Stimulated activated CD4-positive, alpha-beta T cell treated with anti-CD3 and anti-CD28 coated beads, TNF-alpha, amount 100 ng/mL, for 48 hours (primary cell): ENCODE results near the gene UBE2G2.

Experiments used
- DNase-seq, 3 donors: peaks; one replicate each; pipeline ENCODE4 v3.0.0-alpha.2; 2020; ENCODE audit warnings: low read depth in 3 of 3

UBE2G2 gene

GRCh38 chr21:44785620-44786335 is 15.8 kb downstream of the UBE2G2 start:
- no peak for DNase-seq

GRCh38 chr21:44784810-44785209 is 16.8 kb downstream of the UBE2G2 start:
- DNase-seq, result no peak

GRCh38 chr21:44783020-44783696 is 18.5 kb downstream of the UBE2G2 start:
- no peak for DNase-seq

GRCh38 chr21:44780767-44781459 is 20.7 kb downstream of the UBE2G2 start:
- no peak for DNase-seq

- no peak for DNase-seq
Observed at GRCh38 chr21:44780137-44780502, 21.5 kb downstream of the UBE2G2 start.

GRCh38 chr21:44779417-44780136 is 22.0 kb downstream of the UBE2G2 start:
- no peak for DNase-seq

- DNase-seq, result no peak
Observed at GRCh38 chr21:44778983-44779382, 22.6 kb downstream of the UBE2G2 start.

GRCh38 chr21:44778499-44778911 is 23.1 kb downstream of the UBE2G2 start:
- no peak for DNase-seq

GRCh38 chr21:44778094-44778493 is 23.5 kb downstream of the UBE2G2 start:
- DNase-seq, result no peak

- DNase-seq, result no peak
Observed at GRCh38 chr21:44774972-44775371, 26.6 kb downstream of the UBE2G2 start.

GRCh38 chr21:44773291-44773932 is 28.2 kb downstream of the UBE2G2 start:
- no peak for DNase-seq

GRCh38 chr21:44771896-44772525 is 29.6 kb downstream of the UBE2G2 start:
- DNase-seq, result no peak

- DNase-seq, result no peak
Observed at GRCh38 chr21:44767834-44768831, 33.5 kb downstream of the UBE2G2 start.

- DNase-seq, result no peak
Observed at GRCh38 chr21:44766818-44767354, 34.7 kb downstream of the UBE2G2 start.

GRCh38 chr21:44766014-44766817 is 35.4 kb downstream of the UBE2G2 start:
- DNase-seq, result no peak

GRCh38 chr21:44765231-44766013 is 36.2 kb downstream of the UBE2G2 start:
- DNase-seq, result no peak

- DNase-seq, result no peak
Observed at GRCh38 chr21:44764319-44765230, 37.0 kb downstream of the UBE2G2 start.
